ENCODE measurements around the gene GSN. TPM values are rescaled to one million over a fixed set of nuclear protein-coding genes. Genes with fewer than 3 reads are reported as not detected.

The GSN gene
- polyA plus RNA-seq, 1 experiment: 421 TPM

- Histone ChIP-seq H3K27me3 (ENCODE audit: control insufficient read depth, insufficient read depth, low read length) (no peaks in the 10 kb centered on the region), H3K9me3 (ENCODE audit: control insufficient read depth, insufficient read depth, low read length) (peaks cover 9% of the 10 kb centered on the region), H3K4me3 (ENCODE audit: low read depth, low read length) (peak overlapping the region; percentile 81), H3K27ac (ENCODE audit: low read depth, low read length) (no peak overlapping the region)
- TF ChIP-seq CTCF (IDR thresholded peaks at IDR 0.05; ENCODE audit: low read depth, low read length): no peak
- no peak for DNase-seq (ENCODE audit: low read depth, low spot score)
- ChIA-PET CTCF (interaction anchor here (2.4 kb wide), 1 partner anchor 48 kb away, joined by 10 read pairs; no protein-coding TSS in a partner anchor), POLR2A (interaction anchor here (0.6 to 0.9 kb wide), 2 partner anchors 9 to 17 kb away, joined by 4 read pairs; no protein-coding TSS in a partner anchor)
Measured at GRCh38 chr9:121367306-121368137, 99.6 kb downstream of the GSN start.

GRCh38 chr9:121368138-121368522, 100.2 kb downstream of the GSN start:
- POLR2A ChIA-PET: interaction anchor here (0.9 kb wide), 1 partner anchor 18 kb away, joined by 4 read pairs; no protein-coding TSS in a partner anchor
- H3K9me3 ChIP-seq (ENCODE audit: control insufficient read depth, insufficient read depth, low read length): peaks cover 9% of the 10 kb centered on the region
- peak overlapping the region; percentile 81 for H3K4me3 ChIP-seq (ENCODE audit: low read depth, low read length)
- CTCF ChIA-PET: interaction anchor here (2.4 kb wide), 1 partner anchor 49 kb away, joined by 10 read pairs; no protein-coding TSS in a partner anchor
- no peak for DNase-seq (ENCODE audit: low read depth, low spot score)
- TF ChIP-seq CTCF (IDR thresholded peaks at IDR 0.05; ENCODE audit: low read depth, low read length): no peak
- H3K27me3 ChIP-seq (ENCODE audit: control insufficient read depth, insufficient read depth, low read length): no peaks in the 10 kb centered on the region
- H3K27ac ChIP-seq (ENCODE audit: low read depth, low read length): no peak overlapping the region

GRCh38 chr9:121368745-121369144, 100.8 kb downstream of the GSN start:
- Histone ChIP-seq H3K27ac (ENCODE audit: low read depth, low read length) (no peak overlapping the region), H3K9me3 (ENCODE audit: control insufficient read depth, insufficient read depth, low read length) (peaks cover 9% of the 10 kb centered on the region), H3K27me3 (ENCODE audit: control insufficient read depth, insufficient read depth, low read length) (no peaks in the 10 kb centered on the region), H3K4me3 (ENCODE audit: low read depth, low read length) (peak overlapping the region; percentile 81)
- CTCF ChIA-PET: interaction anchor here (0.6 to 1.3 kb wide), 2 partner anchors 36 to 49 kb away, joined by 4 to 6 read pairs; no protein-coding TSS in a partner anchor
- no peak for DNase-seq (ENCODE audit: low read depth, low spot score)
- no peak for TF ChIP-seq CTCF (IDR thresholded peaks at IDR 0.05; ENCODE audit: low read depth, low read length)
- POLR2A ChIA-PET: interaction anchor here (0.7 to 1.4 kb wide), 5 partner anchors 8 to 398 kb away, joined by 3 to 8 read pairs (median 5); no protein-coding TSS in a partner anchor

- H3K27me3 ChIP-seq (ENCODE audit: control insufficient read depth, insufficient read depth, low read length): no peaks in the 10 kb centered on the region
- POLR2A ChIA-PET: interaction anchor here (0.7 to 1.4 kb wide), 6 partner anchors 9 to 399 kb away, joined by 3 to 8 read pairs (median 4); no protein-coding TSS in a partner anchor
- CTCF ChIA-PET: interaction anchor here (0.6 to 1.3 kb wide), 2 partner anchors 37 to 50 kb away, joined by 4 to 6 read pairs; no protein-coding TSS in a partner anchor
- peak within 1 kb of the TSS; percentile 81 for H3K4me3 ChIP-seq (ENCODE audit: low read depth, low read length)
- peaks cover 9% of the 10 kb centered on the region for H3K9me3 ChIP-seq (ENCODE audit: control insufficient read depth, insufficient read depth, low read length)
- no peak for TF ChIP-seq CTCF (IDR thresholded peaks at IDR 0.05; ENCODE audit: low read depth, low read length)
- peak within 1 kb of the TSS; percentile 87 for H3K27ac ChIP-seq (ENCODE audit: low read depth, low read length)
- DNase-seq (ENCODE audit: low read depth, low spot score): peak; percentile 63
Measured at GRCh38 chr9:121369595-121370265, 101.8 kb downstream of the GSN start, which contains the start of gene STOM. STOM (minus strand) TSS chr9:121370250; CDS start chr9:121370187, 63 bp downstream.

Measured in AG04450 (cell line).